Activated B cell treated with CpG ODN at 0.5 μM for 24 hours (primary cell): ENCODE results near the gene PCCB. TPM values are rescaled to one million over a fixed set of nuclear protein-coding genes. Genes with fewer than 3 reads are reported as not detected.

Experiments
- ATAC-seq: fragments of 200-7000 bp; cut with Tn5 transposase; one replicate; pipeline ENCODE4 v1.10.0; 2021; ENCODE audit warnings: low read depth, mild to moderate bottlenecking, moderate library complexity
- CTCF ChIA-PET: fragments of 350-600 bp; sonication (Branson Sonifier 250); formaldehyde crosslinking; loops from one replicate; lab custom pipeline; 2021; ENCODE audit warnings: antibody characterized with exemption; lab: Charles Lee
- POLR2A ChIA-PET: fragments of 350-600 bp; sonication (Branson Sonifier 250); formaldehyde crosslinking; loops from one replicate; lab custom pipeline; 2021; ENCODE audit warnings: antibody characterized with exemption; lab: Charles Lee
- DNase-seq: peaks from one replicate; pipeline ENCODE4 v3.0.0; 2022
- H3K27ac Mint-ChIP-seq: one replicate; pipeline ENCODE4 v1.8.0; 2020; ENCODE audit warnings: mixed read lengths
- H3K27me3 Mint-ChIP-seq: one replicate; pipeline ENCODE4 v1.8.0; 2021; ENCODE audit warnings: mixed read lengths
- H3K36me3 Mint-ChIP-seq: one replicate; pipeline ENCODE4 v1.8.0; 2021; ENCODE audit warnings: low read depth, mixed read lengths
- H3K4me1 Mint-ChIP-seq: one replicate; pipeline ENCODE4 v1.8.0; 2021; ENCODE audit warnings: mixed read lengths
- H3K4me3 Mint-ChIP-seq: one replicate; pipeline ENCODE4 v1.8.0; 2020; ENCODE audit warnings: mild to moderate bottlenecking, mixed read lengths
- H3K9me3 Mint-ChIP-seq: one replicate; pipeline ENCODE4 v1.8.0; 2020; ENCODE audit warnings: mixed read lengths
- intact Hi-C: fragments of 100-400 bp; cut with micrococcal nuclease; formaldehyde crosslinking; loops from one replicate; pipeline ENCODE4 v1.15.1; 2024
- total RNA-seq: library from RNA; stranded (reverse); gene quantifications from 2 replicates; pipeline ENCODE4 v1.2.3, GENCODE V29; 2022
- TF ChIP-seq, protein P1 (sequence below): fragments of 200-600 bp; IDR thresholded peaks from one replicate; pipeline ENCODE4 v1.8.0; 2022; ENCODE audit warnings: antibody characterized with exemption, mild to moderate bottlenecking

The PCCB gene
- total RNA-seq, 1 donor from 2014 or later, result 31.2 TPM

DNA sequence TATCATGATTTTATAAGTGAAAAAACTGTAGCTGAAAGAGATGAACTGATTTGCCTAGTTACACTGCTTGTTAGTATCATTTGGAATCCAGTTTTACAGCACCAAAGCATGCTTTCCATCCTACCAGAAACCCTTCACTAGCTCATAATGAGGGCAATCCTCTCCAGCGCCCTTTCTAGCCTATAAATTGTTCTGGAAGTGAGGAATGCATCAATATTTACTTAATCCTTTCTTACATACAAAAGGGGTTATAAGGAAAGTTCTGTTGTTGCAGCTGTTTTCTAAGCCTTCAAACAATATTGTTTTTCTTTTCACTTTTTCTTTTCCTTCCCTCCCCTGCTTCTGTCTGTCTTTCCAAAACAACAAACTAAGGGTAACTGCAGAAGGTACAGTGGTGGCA is 11.0 kb upstream of the PCCB start:
- CTCF ChIA-PET, result no interaction called here
- no peak overlapping the region for H3K27ac Mint-ChIP-seq

DNA sequence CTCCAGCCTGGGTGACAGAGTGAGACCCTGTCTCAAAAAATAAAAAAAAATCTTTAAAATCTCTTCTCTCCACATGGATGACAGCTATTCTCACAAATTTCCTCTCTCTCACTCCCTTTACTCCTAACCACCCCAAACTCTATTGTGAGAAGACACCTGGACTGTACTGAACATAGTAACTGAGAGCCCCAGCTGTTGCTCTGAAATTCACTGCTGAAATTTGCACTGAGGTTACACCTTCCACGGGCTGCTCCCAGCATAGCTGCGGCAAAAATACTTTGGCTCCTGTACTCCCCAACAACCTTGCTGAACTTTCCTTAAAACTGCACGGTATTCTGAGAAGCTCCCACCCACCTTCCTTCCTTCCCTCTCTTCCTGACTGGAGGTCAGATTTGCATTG is 4.4 kb upstream of the PCCB start:
- Mint-ChIP-seq H3K4me1 (peaks cover 9% of the 10 kb centered on the region), H3K27me3 (no peaks in the 10 kb centered on the region), H3K9me3 (no peaks in the 10 kb centered on the region), H3K4me3 (no peak overlapping the region), H3K27ac (no peak overlapping the region), H3K36me3 (peaks cover 1% of the 10 kb centered on the region)
- intact Hi-C loops, result no loop called here
- POLR2A ChIA-PET, result interaction anchor here (0.5 to 0.7 kb wide), 2 partner anchors 8 to 49 kb away, joined by 3 to 5 read pairs; partner anchors contain the start of gene MSL2
- TF ChIP-seq, protein P1, sequence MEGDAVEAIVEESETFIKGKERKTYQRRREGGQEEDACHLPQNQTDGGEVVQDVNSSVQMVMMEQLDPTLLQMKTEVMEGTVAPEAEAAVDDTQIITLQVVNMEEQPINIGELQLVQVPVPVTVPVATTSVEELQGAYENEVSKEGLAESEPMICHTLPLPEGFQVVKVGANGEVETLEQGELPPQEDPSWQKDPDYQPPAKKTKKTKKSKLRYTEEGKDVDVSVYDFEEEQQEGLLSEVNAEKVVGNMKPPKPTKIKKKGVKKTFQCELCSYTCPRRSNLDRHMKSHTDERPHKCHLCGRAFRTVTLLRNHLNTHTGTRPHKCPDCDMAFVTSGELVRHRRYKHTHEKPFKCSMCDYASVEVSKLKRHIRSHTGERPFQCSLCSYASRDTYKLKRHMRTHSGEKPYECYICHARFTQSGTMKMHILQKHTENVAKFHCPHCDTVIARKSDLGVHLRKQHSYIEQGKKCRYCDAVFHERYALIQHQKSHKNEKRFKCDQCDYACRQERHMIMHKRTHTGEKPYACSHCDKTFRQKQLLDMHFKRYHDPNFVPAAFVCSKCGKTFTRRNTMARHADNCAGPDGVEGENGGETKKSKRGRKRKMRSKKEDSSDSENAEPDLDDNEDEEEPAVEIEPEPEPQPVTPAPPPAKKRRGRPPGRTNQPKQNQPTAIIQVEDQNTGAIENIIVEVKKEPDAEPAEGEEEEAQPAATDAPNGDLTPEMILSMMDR, result no peak
- ATAC-seq (no peak), DNase-seq (no peak)
- CTCF ChIA-PET, result no interaction called here

More for the DNA sequence above, 11.0 kb upstream of the PCCB start:
- no peak for ATAC-seq
- Mint-ChIP-seq H3K27me3 (peaks cover 2% of the 10 kb centered on the region), H3K4me3 (no peak overlapping the region), H3K9me3 (no peaks in the 10 kb centered on the region), H3K36me3 (no peaks in the 10 kb centered on the region), H3K4me1 (no peaks in the 10 kb centered on the region)
- DNase-seq, result no peak
- TF ChIP-seq, protein P1, result no peak
- POLR2A ChIA-PET, result no interaction called here
- intact Hi-C loops, result no loop called here

DNA sequence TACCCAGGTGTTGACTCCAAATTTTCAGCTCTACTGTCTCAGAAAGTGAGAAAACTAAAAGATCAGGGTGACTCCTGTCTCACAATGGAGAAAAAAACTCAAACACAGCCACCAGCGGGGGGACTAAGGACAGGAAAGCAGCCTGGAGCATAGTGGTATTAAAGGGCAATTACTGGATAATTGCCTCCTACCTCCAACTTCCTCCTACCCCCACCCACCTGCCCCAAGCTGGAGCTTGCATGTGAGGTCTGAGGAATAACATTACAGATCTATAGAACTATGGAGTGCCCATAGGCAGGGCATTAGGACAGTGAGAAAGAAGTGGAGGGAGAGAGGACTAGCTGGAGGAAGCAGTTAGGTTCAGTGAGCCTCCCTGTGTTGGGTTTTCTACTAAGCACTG is 2.7 kb upstream of the PCCB start:
- ChIA-PET POLR2A (interaction anchor here (1.2 kb wide), 1 partner anchor 51 kb away, joined by 4 read pairs; the partner anchor contains the start of gene MSL2), CTCF (no interaction called here)

DNA sequence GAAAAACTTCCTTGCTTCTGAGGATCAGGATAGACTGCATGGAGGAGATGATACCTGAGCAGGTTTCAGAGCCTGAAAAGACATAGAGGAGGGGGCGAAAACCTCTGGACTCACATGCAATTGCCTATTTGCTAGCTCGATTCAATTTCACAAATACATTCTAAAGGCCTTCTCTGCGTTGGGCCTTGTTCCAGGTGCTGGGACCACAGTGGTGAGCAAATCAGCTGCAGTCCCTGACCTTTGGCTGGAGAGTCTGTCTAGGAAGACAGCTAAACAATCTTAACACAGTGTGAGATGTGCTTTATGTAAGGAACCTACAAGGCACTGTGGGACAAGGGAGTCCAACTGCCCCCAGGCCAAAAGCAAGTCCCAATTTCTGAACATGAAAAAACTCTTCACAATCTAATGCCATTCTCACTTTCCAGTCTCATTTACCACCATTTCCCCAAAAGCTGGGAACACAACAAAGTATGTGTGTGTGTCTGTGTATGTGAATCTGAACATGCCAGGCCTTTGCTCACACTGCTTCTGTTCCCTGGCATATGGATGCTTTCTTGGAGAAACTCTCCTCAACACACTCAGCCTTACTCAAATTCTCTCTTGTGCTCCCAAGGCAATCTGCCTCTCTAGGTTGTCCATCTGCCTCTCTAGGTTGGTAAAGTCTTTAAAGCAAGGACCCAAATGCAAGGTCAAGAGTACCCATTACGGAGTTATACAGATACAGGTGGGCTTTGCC is 2.1 kb upstream of the PCCB start:
- TF ChIP-seq, protein P1, result no peak
- Mint-ChIP-seq H3K4me1 (peaks cover 23% of the 10 kb centered on the region), H3K27me3 (no peaks in the 10 kb centered on the region), H3K27ac (no peak overlapping the region), H3K4me3 (no peak overlapping the region), H3K9me3 (no peaks in the 10 kb centered on the region), H3K36me3 (peaks cover 1% of the 10 kb centered on the region)
- ATAC-seq, result no peak
- DNase-seq, result no peak
- intact Hi-C loops, result no loop called here
- ChIA-PET CTCF (no interaction called here), POLR2A (interaction anchor here (4.8 kb wide), 1 partner anchor 52 kb away, joined by 84 read pairs; the partner anchor contains the start of gene MSL2)

More for the DNA sequence above, 2.7 kb upstream of the PCCB start:
- intact Hi-C loops, result no loop called here
- Mint-ChIP-seq H3K27ac (no peak overlapping the region), H3K4me3 (no peak overlapping the region), H3K27me3 (no peaks in the 10 kb centered on the region), H3K9me3 (no peaks in the 10 kb centered on the region), H3K4me1 (peaks cover 23% of the 10 kb centered on the region), H3K36me3 (peaks cover 1% of the 10 kb centered on the region)
- TF ChIP-seq, protein P1, result no peak
- ATAC-seq (no peak), DNase-seq (no peak)

DNA sequence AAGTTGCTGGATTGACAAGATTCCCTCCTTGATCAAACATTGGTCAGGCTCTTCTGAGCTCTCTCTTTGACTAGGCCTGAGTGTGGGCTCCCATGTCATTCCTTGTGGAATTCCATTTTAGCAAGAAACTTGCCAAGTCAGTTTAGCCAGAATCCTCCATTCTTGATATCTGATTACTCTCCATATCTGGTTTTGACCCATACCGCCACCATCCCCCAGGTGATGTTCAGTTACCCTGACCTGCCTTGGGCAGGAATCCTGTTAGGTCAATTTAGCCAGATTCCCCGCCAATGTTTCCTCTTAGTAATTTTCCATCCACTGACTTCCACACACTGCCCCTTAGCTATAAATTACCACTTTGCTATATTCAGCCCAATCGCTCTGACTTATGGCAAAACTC is 1.0 kb upstream of the PCCB start:
- no peaks in the 10 kb centered on the region for H3K9me3 Mint-ChIP-seq
- peaks cover 23% of the 10 kb centered on the region for H3K4me1 Mint-ChIP-seq
- intact Hi-C loops, result no loop called here
- ChIA-PET CTCF (interaction anchor here (1.6 to 2.1 kb wide), 2 partner anchors 51 to 503 kb away, joined by 4 to 9 read pairs; partner anchors contain the start of gene STAG1), POLR2A (interaction anchor here (4.8 kb wide), 1 partner anchor 53 kb away, joined by 84 read pairs; the partner anchor contains the start of gene MSL2)
- no peak for ATAC-seq
- peak overlapping the region; percentile 3 for H3K4me3 Mint-ChIP-seq
- no peak for DNase-seq
- no peaks in the 10 kb centered on the region for H3K27me3 Mint-ChIP-seq
- peaks cover 1% of the 10 kb centered on the region for H3K36me3 Mint-ChIP-seq
- H3K27ac Mint-ChIP-seq, result no peak overlapping the region
- TF ChIP-seq, protein P1, result no peak
